CD4-positive, alpha-beta T cell treated with Interferon alpha-2 for 1 hour (primary cell): ENCODE measurements around the gene TMEM250.
"Not testable (repeated sequence)": the region's sequence is repeated elsewhere in the genome, so short reads cannot be mapped to it uniquely, and the experiment has no call there.

ENCODE experiments used
- DNase-seq, 2 donors: peaks; one replicate each; pipeline ENCODE4 v3.0.0-alpha.2; 2020 to 2022

Gene TMEM250

GRCh38 chr9:136110082-136111061 is 8.3 kb downstream of the TMEM250 start:
- no peak for DNase-seq

DNA sequence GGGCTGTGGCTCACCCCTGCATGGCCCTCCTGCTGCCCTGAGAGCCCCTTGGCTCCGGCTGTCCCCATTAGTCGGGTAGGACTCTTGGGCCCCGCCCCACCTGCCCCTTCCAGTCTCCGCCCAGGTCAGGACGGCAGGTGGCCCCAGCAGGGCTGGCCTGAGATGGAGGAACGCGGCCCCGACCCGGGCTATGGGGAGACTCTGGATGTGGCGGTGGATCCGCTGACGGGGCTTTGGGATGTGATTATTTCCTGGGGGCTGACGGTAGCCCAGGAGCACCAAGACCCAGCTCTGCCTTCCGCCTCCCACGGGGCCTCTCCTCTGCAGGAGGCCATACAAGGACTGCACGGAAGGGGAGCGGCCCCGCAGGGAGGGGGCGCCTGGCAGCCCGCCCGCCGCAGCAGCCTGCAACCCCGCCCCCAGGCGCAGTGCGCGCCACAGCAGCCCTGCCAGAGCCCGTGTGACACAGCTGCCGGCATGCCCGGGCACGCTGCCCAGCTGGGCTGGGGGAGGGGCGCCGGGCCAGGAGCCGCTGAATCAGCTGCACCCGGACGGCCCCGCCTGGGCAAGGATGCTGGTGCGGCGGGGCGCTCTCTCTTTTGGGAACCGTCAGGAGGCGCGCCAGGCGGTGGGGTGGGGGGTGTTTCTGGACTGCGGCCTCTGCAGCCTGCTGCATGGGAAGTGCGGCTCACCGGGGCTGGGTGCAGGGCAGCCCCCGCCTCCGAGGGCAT is 9.2 kb downstream of the TMEM250 start:
- peak; percentile 90 to 94 for DNase-seq

DNA sequence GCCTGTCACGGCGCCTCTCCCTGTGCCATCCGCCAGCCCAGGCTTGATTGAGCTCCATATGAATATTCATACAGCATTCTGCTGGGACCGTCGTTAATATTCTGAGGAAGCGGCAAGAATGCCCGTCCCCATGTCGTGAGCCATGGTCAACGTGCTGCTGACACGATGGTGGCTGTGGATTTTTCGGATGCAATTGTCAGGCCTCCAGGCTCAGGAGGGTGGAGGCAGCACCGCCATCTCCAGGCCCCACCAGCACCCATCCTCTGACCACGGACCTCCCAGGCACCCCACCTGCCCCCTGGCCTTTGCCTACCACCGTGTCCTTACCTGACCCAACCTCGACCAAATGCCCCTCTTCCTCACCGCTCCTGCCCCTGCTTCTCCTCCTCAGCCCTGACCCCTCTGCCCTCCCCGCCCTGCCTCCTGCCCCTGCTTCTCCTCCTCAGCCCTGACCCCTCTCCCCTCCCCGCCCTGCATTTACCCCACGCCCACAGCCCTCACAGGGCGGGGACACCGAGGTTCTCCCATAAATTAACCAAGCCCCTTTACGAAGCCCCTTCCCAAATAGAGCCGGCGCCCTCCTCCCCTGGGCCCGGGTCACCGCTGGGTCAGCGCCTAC is 9.9 kb downstream of the TMEM250 start:
- DNase-seq, result no peak

GRCh38 chr9:136107953-136108647 is 10.6 kb downstream of the TMEM250 start:
- no peak for DNase-seq

DNA sequence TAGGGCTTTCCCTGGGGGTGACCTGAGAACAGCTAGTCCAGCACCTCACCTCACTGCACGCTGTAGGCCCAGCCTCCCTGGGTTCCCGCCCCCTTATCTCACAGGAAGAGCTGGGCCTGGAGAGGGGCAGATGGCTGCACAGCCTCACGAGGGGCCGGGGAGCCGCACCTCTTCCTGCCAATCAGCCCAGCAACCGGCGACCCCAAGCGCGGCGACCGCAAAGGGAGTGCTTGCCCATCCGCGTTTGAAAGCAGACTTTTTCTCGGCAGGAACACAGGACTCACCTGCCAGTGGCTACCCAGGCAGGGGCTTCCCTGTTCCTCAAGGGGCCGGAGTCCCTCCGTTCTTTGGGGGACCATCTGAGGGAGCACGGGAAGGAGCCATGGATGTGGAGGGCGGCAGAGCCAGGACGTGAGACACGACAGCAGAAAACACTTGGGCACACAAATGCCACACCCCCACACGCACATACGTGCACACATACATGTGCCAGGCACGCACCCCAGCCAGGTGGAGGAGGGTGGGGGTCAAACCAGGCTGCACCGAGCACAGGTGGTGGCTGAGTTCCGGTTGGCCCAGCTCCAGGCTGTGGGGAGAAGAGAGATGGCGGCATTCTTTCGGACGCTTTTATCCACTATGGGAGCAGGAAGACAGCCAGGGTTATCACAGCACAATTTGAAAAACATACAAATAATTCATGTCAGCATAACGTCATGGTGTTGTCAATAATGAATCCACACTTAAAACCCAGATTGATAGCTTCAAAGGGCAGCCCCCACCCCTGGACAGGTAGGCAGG is 11.3 kb downstream of the TMEM250 start:
- peak; percentile 31 to 72 for DNase-seq

GRCh38 chr9:136105398-136106135 is 13.1 kb downstream of the TMEM250 start:
- no peak for DNase-seq

GRCh38 chr9:136104916-136105315 is 13.8 kb downstream of the TMEM250 start:
- no peak for DNase-seq

- DNase-seq, result no peak
These were observed 14.2 kb downstream of the TMEM250 start for GRCh38 chr9:136104488-136104800.

DNA sequence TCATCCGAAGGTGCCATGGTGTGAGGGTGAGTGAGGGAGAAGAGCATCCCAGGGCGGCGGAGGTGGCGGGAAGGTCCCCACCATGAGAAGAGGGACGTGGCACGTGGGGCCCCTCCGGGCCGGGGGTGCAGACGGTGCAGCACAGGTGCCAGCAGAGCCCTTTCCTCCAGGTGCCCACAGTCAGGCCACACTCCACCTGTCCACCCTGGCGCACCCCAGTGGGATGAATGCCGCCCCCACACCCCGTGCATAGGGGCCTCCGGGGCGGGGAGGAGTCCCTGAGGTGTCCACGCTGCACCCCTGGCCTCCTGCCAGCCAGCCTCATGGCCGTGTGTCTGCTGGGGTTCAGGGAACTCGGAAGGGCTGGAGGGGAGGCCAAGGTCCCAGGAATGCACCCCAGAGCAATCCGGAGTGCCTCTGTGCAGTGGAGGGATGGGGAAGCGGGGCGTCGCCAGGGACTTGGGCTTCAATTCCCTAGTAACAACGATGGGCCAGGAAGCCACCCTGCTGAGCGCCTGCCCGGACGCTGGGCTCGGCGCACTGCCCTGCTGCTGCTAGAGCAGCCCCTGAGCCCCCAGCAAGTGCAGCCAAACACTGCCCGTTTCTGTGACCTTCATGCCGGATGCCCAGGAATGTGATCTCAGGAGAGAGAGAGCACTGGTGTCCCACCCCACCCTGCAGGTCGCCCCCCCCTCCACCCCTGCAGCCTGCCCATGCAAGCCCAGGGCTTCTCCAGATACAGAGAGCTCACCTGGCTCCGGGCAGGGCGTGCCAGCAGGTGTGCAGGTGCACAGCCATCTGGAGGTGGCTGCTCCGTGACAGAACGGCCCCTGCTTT is 14.8 kb downstream of the TMEM250 start:
- no peak for DNase-seq

GRCh38 chr9:136101615-136102074 is 17.0 kb downstream of the TMEM250 start:
- DNase-seq, result not testable (repeated sequence)

DNA sequence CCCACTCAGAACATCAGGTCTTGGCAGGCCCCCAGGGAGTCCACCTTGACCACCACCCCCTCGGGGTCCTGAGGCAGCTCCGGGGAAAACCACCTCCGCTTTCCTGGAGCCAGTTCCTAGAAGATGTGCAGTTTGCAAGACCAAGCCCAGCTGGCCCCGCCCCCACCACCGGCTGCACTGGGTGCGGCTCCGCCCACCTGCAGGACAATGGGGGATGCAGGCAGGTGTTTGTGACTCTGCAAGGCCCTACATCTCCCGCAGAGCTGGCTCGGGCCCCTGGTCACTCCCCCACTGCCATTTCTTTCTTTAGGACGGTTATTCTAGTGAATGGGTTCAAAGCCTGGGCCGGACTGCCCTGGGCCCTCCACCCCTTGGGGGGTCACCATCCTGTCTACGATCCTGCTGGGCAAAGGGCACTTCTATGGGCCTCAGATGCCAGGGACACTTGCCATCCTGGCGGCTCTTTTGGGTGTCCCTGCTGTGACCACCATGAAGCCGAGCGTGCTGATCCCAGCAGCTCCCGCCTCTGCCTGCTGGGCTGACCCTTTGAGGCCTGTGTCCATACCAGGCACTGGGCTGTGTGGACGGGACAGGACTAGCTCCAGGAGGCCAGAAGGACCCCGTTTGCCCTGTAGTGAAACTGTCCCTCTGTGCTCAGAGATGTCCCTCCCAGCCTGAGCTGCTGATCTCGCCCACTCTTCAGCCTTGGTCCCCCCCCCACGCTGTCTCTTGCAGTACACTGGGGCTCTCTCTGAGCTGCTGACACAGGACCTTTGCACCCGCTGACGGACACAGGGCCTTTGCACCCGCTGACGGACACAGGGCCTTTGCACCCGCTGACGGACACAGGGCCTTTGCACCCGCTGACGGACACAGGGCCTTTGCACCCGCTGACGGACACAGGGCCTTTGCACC is 17.7 kb downstream of the TMEM250 start:
- DNase-seq, result no peak

GRCh38 chr9:136099542-136099941 is 19.1 kb downstream of the TMEM250 start:
- DNase-seq, result no peak

DNA sequence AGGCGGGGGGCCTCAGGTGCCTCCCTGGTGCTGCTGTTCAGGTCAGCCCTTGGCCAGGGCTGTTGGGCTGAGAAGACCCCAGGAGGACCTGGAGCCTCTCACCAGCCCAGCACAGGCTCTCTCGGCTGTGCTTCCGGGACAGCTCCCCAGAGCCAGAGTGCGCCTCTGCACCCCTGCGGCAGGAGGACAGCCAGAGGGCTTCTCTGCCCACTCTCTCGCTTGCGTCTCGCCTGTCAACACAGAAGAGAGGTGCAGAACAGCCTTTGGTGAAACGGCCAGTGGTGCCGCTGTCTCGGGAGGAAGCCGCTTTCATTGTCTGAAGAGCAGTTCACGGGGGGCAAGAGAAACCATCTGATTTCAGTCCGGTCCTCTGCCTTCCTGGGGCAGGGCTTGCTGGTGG is 19.8 kb downstream of the TMEM250 start:
- DNase-seq, result no peak

DNA sequence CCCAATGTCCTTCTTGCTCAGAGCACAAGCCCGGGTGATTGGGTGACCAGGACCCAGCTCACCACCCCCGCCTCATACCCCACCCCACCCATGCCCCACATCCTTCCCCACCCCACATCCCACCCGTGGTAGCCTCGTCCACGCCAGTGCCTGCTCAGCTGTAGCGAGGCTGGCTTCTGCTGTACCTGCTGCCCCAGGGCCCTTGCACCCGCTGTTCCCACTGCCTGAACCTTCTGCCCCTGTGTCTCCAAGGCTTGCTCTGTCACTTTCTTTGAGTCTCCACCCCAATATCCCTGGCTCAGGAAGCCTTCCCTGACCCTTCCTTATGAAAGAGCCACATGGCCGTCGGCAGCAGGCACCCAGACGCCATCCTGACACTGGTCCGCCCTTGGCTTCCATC is 20.5 kb downstream of the TMEM250 start:
- DNase-seq, result no peak

DNA sequence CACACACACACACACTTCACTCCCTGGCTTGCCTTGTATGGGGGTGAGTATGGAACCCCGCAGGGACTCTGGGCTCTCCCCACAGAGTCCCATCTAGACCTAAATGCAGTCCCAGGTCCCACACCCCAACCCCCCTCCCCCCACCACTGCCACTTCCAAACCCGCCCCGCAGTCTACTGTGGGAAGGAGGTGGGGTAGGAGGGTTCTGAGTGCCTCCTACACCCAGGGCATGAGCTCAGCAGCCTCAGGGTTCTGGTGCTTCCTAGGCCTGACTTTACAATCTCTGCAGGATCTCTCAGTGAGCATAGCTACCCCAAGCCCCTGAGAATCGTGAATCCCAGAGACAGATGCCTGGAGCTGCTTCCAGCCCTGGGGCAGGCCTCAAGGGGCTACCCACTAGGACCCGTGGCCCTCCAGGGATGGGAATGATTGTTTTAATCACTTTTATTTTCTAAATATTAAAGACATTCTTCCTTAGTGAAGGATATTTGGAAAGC is 22.1 kb downstream of the TMEM250 start:
- DNase-seq, result no peak

GRCh38 chr9:136095070-136096058 is 23.3 kb downstream of the TMEM250 start, which contains the start of gene NACC2:
Gene NACC2 (minus strand): TSS chr9:136095289. CDS start chr9:136050521, 44,768 bp downstream.
- DNase-seq, result peak in 1 of 2 donors; percentile 43
